Hematopoietic multipotent progenitor cell (in vitro differentiated cells): ENCODE data around the gene TMEM185B. TPM values are rescaled to one million over a fixed set of nuclear protein-coding genes. Genes with fewer than 3 reads are reported as not detected.
"Not testable (repeated sequence)": the region's sequence is repeated elsewhere in the genome, so short reads cannot be mapped to it uniquely, and the experiment has no call there.

Experiments
- DNase-seq, 3 donors: peaks; one replicate each; pipeline ENCODE4 v3.0.0-alpha.2; 2011 to 2015; ENCODE audit warnings: low read depth in 2 of 3, low spot score in 2 of 3
- total RNA-seq: library from RNA; depleted of rRNA; stranded (reverse); fragments of >200 nt; gene quantifications from one replicate; pipeline ENCODE4 v1.2.3, GENCODE V29; 2012

Gene TMEM185B
- total RNA-seq, 1 donor: 48.5 TPM

- not testable (repeated sequence) for DNase-seq
Measured at GRCh38 chr2:120235158-120235557, 12.0 kb upstream of the TMEM185B start.

GRCh38 chr2:120233292-120233691 is 10.1 kb upstream of the TMEM185B start:
- DNase-seq: no peak

- DNase-seq: peak; percentile 41 to 84 (median 70)
Measured at GRCh38 chr2:120231974-120232635, 8.9 kb upstream of the TMEM185B start.

- DNase-seq: no peak
Measured at GRCh38 chr2:120231564-120231973, 8.4 kb upstream of the TMEM185B start.

- DNase-seq: no peak
Measured at GRCh38 chr2:120230515-120231471, 7.6 kb upstream of the TMEM185B start.

GRCh38 chr2:120229341-120229740 is 6.1 kb upstream of the TMEM185B start:
- no peak for DNase-seq

- DNase-seq: peak in 1 of 3 donors; percentile 47
Measured at GRCh38 chr2:120228503-120228902, 5.3 kb upstream of the TMEM185B start.

GRCh38 chr2:120227111-120227991 is 4.2 kb upstream of the TMEM185B start:
- DNase-seq: no peak

GRCh38 chr2:120226316-120226715 is 3.1 kb upstream of the TMEM185B start:
- DNase-seq: peak in 1 of 3 donors; percentile 40

GRCh38 chr2:120225549-120226065 is 2.4 kb upstream of the TMEM185B start:
- DNase-seq: no peak

GRCh38 chr2:120224735-120225548 is 1.7 kb upstream of the TMEM185B start:
- DNase-seq: no peak

- no peak for DNase-seq
Measured at GRCh38 chr2:120224256-120224655, 1.1 kb upstream of the TMEM185B start.

- no peak for DNase-seq
Measured at GRCh38 chr2:120222186-120223033, 790 bp downstream of the TMEM185B start.

- no peak for DNase-seq
Measured at GRCh38 chr2:120221616-120222015, 1.6 kb downstream of the TMEM185B start.

- DNase-seq: no peak
Measured at GRCh38 chr2:120220756-120221155, 2.4 kb downstream of the TMEM185B start.

GRCh38 chr2:120219766-120220165 is 3.4 kb downstream of the TMEM185B start:
- no peak for DNase-seq

GRCh38 chr2:120219291-120219690 is 3.9 kb downstream of the TMEM185B start:
- DNase-seq: no peak

GRCh38 chr2:120218181-120218580 is 5.0 kb downstream of the TMEM185B start:
- no peak for DNase-seq

- DNase-seq: peak in 1 of 3 donors; percentile 40
Measured at GRCh38 chr2:120210270-120210693, 12.9 kb downstream of the TMEM185B start.
